Smooth muscle cell (in vitro differentiated cells): ENCODE measurements around the gene HINT1. TPM values are rescaled to one million over a fixed set of nuclear protein-coding genes. Genes with fewer than 3 reads are reported as not detected.
"Not testable (repeated sequence)": the region's sequence is repeated elsewhere in the genome, so short reads cannot be mapped to it uniquely, and the experiment has no call there.

Experiments
- DNase-seq: peaks from one replicate; lab custom pipeline; 2025; ENCODE audit not compliant: unreplicated experiment; lab: John Stamatoyannopoulos, UW
- H2AFZ ChIP-seq: fragments of 200-600 bp; sonication (generic); 2 replicates; pipeline ENCODE4 v1.6.0; 2016; ENCODE audit warnings: antibody characterized with exemption, low read depth, mild to moderate bottlenecking
- H3F3A ChIP-seq: fragments of 200-600 bp; sonication (generic); 2 replicates; pipeline ENCODE4 v1.6.0; 2017; ENCODE audit warnings: antibody characterized with exemption, low read depth
- H3K27ac ChIP-seq: fragments of 200-600 bp; sonication (generic); 2 replicates; pipeline ENCODE4 v1.5.1; 2016; ENCODE audit warnings: low read depth, mild to moderate bottlenecking
- H3K27me3 ChIP-seq: fragments of 200-600 bp; sonication (generic); 2 replicates; pipeline ENCODE4 v1.6.1; 2016; ENCODE audit warnings: low read depth, mild to moderate bottlenecking
- H3K36me3 ChIP-seq: fragments of 200-600 bp; sonication (generic); 2 replicates; pipeline ENCODE4 v1.5.1; 2016; ENCODE audit warnings: low read depth
- H3K4me1 ChIP-seq: fragments of 200-600 bp; sonication (generic); 2 replicates; pipeline ENCODE4 v1.5.1; 2016; ENCODE audit warnings: low read depth
- H3K4me2 ChIP-seq: fragments of 200-600 bp; sonication (generic); 2 replicates; pipeline ENCODE4 v1.6.0; 2016; ENCODE audit warnings: mild to moderate bottlenecking
- H3K4me3 ChIP-seq: fragments of 200-600 bp; sonication (generic); 2 replicates; pipeline ENCODE4 v1.5.1; 2016; ENCODE audit warnings: mild to moderate bottlenecking
- H3K79me2 ChIP-seq: fragments of 200-600 bp; sonication (generic); 2 replicates; pipeline ENCODE4 v1.6.0; 2016; ENCODE audit warnings: low read depth, mild to moderate bottlenecking
- H3K9ac ChIP-seq: fragments of 200-600 bp; sonication (generic); 2 replicates; pipeline ENCODE4 v1.6.0; 2016; ENCODE audit warnings: low read depth
- H3K9me3 ChIP-seq: fragments of 200-600 bp; sonication (generic); replicated peaks from 2 replicates; pipeline ENCODE4 v1.5.1; 2016; ENCODE audit warnings: low read depth
- H4K20me1 ChIP-seq: fragments of 200-600 bp; sonication (generic); 2 replicates; pipeline ENCODE4 v1.6.0; 2016; ENCODE audit warnings: low read depth
- WGBS: methylation state at CpG from one replicate; pipeline ENCODE4 v1.1.7; 2016; ENCODE audit warnings: low lambda C conversion rate; 5-methylcytosine and 5-hydroxymethylcytosine counted together
- polyA plus RNA-seq: library from polyadenylated mRNA; unstranded; fragments of >200 nt; fragmentation: Nextera tagmentation; extraction: Ambion mirVana; gene quantifications from 2 replicates; pipeline ENCODE4 v1.2.1, GENCODE V29; 2016
- total RNA-seq: library from RNA; depleted of rRNA; stranded (reverse); fragments of >200 nt; gene quantifications from 2 replicates; pipeline ENCODE4 v1.2.3, GENCODE V29; 2014
- TF ChIP-seq, protein P1 (sequence below): fragments of 200-600 bp; sonication (generic); IDR thresholded peaks from 2 replicates; pipeline ENCODE4 v1.5.1; 2017; ENCODE audit warnings: borderline replicate concordance, mild to moderate bottlenecking, antibody characterized with exemption; ENCODE audit not compliant: insufficient read depth, poor library complexity, severe bottlenecking

The HINT1 gene
- total and polyA plus RNA-seq, 2 experiments from 2014 or later: 238 to 293 TPM

DNA sequence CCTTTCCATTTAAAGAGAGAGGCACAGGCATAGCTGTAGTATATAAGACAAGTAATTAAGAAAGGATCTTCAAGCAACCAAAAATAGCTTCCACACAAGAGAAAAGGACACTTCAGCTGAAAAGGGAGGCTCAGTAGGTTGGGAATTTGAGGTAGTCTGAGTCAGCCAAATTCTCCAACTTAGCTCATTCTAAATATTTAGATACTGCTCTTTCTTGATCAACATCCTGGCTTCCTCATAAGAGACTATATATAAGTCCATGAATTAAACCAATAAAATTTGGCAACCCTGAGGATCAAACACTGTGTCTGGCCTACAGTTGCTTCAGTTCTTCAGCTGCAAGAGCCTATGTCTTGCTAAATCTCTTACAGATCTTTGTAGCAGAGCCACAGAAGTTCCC, 17.8 kb downstream of the HINT1 start:
- no peak overlapping the region for H3K4me2 ChIP-seq
- DNase-seq: no peak
- H3K9me3 ChIP-seq: no peaks in the 10 kb centered on the region
- H3K36me3 ChIP-seq: no peaks in the 10 kb centered on the region
- TF ChIP-seq, protein P1, sequence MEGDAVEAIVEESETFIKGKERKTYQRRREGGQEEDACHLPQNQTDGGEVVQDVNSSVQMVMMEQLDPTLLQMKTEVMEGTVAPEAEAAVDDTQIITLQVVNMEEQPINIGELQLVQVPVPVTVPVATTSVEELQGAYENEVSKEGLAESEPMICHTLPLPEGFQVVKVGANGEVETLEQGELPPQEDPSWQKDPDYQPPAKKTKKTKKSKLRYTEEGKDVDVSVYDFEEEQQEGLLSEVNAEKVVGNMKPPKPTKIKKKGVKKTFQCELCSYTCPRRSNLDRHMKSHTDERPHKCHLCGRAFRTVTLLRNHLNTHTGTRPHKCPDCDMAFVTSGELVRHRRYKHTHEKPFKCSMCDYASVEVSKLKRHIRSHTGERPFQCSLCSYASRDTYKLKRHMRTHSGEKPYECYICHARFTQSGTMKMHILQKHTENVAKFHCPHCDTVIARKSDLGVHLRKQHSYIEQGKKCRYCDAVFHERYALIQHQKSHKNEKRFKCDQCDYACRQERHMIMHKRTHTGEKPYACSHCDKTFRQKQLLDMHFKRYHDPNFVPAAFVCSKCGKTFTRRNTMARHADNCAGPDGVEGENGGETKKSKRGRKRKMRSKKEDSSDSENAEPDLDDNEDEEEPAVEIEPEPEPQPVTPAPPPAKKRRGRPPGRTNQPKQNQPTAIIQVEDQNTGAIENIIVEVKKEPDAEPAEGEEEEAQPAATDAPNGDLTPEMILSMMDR: no peak
- no peaks in the 10 kb centered on the region for H3F3A ChIP-seq
- no peaks in the 10 kb centered on the region for H3K27me3 ChIP-seq
- no peak overlapping the region for H3K4me3 ChIP-seq
- no peaks in the 10 kb centered on the region for H4K20me1 ChIP-seq
- no peak overlapping the region for H3K27ac ChIP-seq
- no peaks in the 10 kb centered on the region for H3K79me2 ChIP-seq
- no peak overlapping the region for H2AFZ ChIP-seq
- H3K9ac ChIP-seq: no peak overlapping the region
- H3K4me1 ChIP-seq: no peaks in the 10 kb centered on the region

DNA sequence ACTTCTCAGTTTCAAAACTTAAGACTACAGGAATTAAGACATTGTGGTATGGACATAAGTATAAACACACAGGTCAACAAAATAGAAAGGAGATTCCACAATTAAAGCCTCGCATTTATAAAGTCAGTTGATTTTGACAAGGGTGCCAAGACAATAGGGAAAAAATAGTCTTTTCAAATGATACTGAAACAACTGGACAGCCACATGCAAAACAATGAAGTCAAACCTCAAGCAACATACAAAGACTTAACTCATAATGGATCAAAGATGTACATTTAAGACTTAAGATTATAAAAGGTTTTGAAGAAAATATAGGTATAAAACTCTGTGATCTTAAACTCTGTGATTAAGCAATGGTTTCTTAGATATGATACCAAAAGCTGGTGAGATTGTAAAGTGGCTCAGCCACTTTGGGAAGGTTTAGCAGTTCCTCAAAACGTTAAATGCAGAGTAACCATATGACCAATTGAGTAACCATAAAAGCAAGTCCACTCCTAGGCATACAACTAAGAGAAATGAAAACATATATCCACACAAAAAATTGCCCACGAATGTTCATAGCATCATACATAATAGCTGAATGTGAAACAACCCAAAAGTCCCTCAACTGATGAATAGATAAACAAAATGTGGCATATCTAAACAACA, 22.0 kb downstream of the HINT1 start:
- Histone ChIP-seq H3K4me1 (no peaks in the 10 kb centered on the region), H3K27ac (no peak overlapping the region), H3F3A (no peaks in the 10 kb centered on the region), H4K20me1 (no peaks in the 10 kb centered on the region), H3K4me2 (no peak overlapping the region), H3K4me3 (no peak overlapping the region), H2AFZ (no peak overlapping the region), H3K27me3 (no peaks in the 10 kb centered on the region), H3K79me2 (no peaks in the 10 kb centered on the region), H3K9me3 (no peaks in the 10 kb centered on the region), H3K36me3 (no peaks in the 10 kb centered on the region), H3K9ac (no peak overlapping the region)
- 68% methylated on average over 3 of the region's 3 CpGs for WGBS
- TF ChIP-seq, protein P1: no peak
- no peak for DNase-seq

DNA sequence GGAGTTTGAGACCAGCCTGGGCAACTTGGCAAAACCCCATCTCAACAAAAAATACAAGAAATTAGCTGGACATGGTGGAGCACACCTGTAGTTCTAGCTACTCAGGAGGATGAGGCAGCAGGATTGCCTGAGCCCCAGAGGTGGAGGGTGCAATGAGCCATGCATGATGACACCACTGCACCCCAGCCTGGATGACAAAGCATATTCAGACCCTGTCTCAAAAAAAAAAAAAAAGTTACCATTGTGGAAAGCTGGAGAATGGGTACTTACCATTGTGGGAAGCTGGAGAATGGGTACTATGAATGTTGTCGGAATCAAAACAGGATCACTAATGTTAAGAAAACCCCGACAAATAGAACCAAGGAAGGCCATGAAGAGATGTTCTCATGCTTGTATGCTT, 25.7 kb downstream of the HINT1 start:
- Histone ChIP-seq H3K36me3 (no peaks in the 10 kb centered on the region), H2AFZ (no peak overlapping the region), H3K4me2 (no peak overlapping the region), H3F3A (no peaks in the 10 kb centered on the region), H3K79me2 (no peaks in the 10 kb centered on the region), H3K4me1 (no peaks in the 10 kb centered on the region), H4K20me1 (no peaks in the 10 kb centered on the region), H3K9ac (no peak overlapping the region), H3K27ac (no peak overlapping the region), H3K27me3 (no peaks in the 10 kb centered on the region), H3K4me3 (no peak overlapping the region), H3K9me3 (no peaks in the 10 kb centered on the region)
- WGBS: 98% methylated on average over 2 of the region's 2 CpGs
- DNase-seq: no peak
- TF ChIP-seq, protein P1: no peak

DNA sequence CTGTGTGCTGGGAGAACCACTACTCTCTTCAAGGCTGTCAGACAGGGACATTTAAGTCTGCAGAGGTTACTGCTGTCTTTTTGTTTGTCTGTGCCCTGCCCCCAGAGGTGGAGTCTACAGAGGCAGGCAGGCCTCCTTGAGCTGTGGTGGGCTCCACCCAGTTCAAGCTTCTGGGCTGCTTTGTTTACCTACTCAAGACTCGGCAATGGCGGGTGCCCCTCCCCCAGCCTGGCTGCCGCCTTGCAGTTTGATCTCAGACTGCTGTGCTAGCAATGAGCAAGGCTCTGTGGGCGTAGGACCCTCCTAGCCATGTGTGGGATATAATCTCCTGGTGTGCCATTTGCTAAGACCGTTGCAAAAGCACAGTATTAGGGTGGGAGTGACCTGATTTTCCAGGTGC, 26.6 kb downstream of the HINT1 start:
- H3F3A ChIP-seq, H3K9me3 ChIP-seq, H3K4me3 ChIP-seq, H3K9ac ChIP-seq, H2AFZ ChIP-seq, H3K27me3 ChIP-seq, H3K27ac ChIP-seq, H3K4me2 ChIP-seq, H3K4me1 ChIP-seq, H4K20me1 ChIP-seq, H3K36me3 ChIP-seq, H3K79me2 ChIP-seq, DNase-seq: not testable (repeated sequence)
- WGBS: 88% methylated on average over 5 of the region's 5 CpGs

DNA sequence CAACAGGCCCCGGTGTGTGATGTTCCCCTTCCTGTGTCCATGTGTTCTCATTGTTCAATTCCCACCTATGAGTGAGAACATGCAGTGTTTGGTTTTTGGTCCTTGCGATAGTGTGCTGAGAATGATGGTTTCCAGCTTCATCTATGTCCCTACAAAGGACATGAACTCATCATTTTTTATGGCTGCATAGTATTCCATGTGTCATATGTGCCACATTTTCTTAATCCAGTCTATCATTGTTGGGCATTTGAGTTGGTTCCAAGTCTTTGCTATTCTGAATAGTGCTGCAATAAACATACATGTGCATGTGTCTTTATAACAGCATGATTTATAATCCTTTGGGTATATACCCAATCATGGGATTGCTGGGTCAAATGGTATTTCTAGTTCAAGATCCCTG, 32.0 kb downstream of the HINT1 start:
- H3K9ac ChIP-seq, H3K27me3 ChIP-seq, H3K79me2 ChIP-seq, H4K20me1 ChIP-seq, H2AFZ ChIP-seq, H3K4me1 ChIP-seq, DNase-seq, H3K4me3 ChIP-seq, H3K27ac ChIP-seq, H3K9me3 ChIP-seq, H3K4me2 ChIP-seq, H3K36me3 ChIP-seq, H3F3A ChIP-seq: not testable (repeated sequence)
- 71% methylated on average over 1 of the region's 2 CpGs for WGBS
